ENCODE measurements around the gene MAP3K1. TPM values are rescaled to one million over a fixed set of nuclear protein-coding genes. Genes with fewer than 3 reads are reported as not detected.
"Not testable (repeated sequence)": the region's sequence is repeated elsewhere in the genome, so short reads cannot be mapped to it uniquely, and the experiment has no call there.

MAP3K1 gene
- polyA plus RNA-seq (2013, experiment 1 of 4): 8.8 TPM
- polyA plus RNA-seq (2013, experiment 2 of 4): 8.9 TPM
- 7.6 TPM for polyA plus RNA-seq (2013, experiment 3 of 4)
- polyA plus RNA-seq (2013, experiment 4 of 4): 9.2 TPM

- Histone ChIP-seq H3K36me3 (ENCODE audit: control insufficient read depth, insufficient read depth, low read length) (no peaks in the 10 kb centered on the region), H3K9me3 (ENCODE audit: control insufficient read depth, low read length) (no peaks in the 10 kb centered on the region), H3K27ac (ENCODE audit: insufficient read depth, low read depth, low read length, poor library complexity, severe bottlenecking) (peak within 1 kb of the TSS; percentile 33), H3K4me3 (ENCODE audit: insufficient read depth, low read depth, low read length) (peak within 1 kb of the TSS; percentile 77), H3K27me3 (ENCODE audit: control insufficient read depth, insufficient read depth, low read length, poor library complexity, severe bottlenecking) (peaks cover 37% of the 10 kb centered on the region), H3K4me1 (ENCODE audit: control insufficient read depth, insufficient read depth, low read length) (no peaks in the 10 kb centered on the region)
- WGBS, 2 experiments: 0% methylated on average over 83 to 87 of the region's 87 CpGs
Observed at GRCh38 chr5:56814963-56815657, at the start of gene MAP3K1. MAP3K1 (plus strand) TSS chr5:56815549; CDS start chr5:56815574, 25 bp downstream.

- Histone ChIP-seq H3K9me3 (ENCODE audit: control insufficient read depth, low read length) (no peaks in the 10 kb centered on the region), H3K4me1 (ENCODE audit: control insufficient read depth, insufficient read depth, low read length) (no peaks in the 10 kb centered on the region), H3K4me3 (ENCODE audit: insufficient read depth, low read depth, low read length) (no peak overlapping the region), H3K27me3 (ENCODE audit: control insufficient read depth, insufficient read depth, low read length, poor library complexity, severe bottlenecking) (no peaks in the 10 kb centered on the region), H3K27ac (ENCODE audit: insufficient read depth, low read depth, low read length, poor library complexity, severe bottlenecking) (no peak overlapping the region), H3K36me3 (ENCODE audit: control insufficient read depth, insufficient read depth, low read length) (no peaks in the 10 kb centered on the region)
- WGBS, 2 experiments: 94 to 95% methylated on average over 3 of the region's 3 CpGs
Observed at GRCh38 chr5:56766926-56767325, 48.4 kb upstream of the MAP3K1 start.

DNA sequence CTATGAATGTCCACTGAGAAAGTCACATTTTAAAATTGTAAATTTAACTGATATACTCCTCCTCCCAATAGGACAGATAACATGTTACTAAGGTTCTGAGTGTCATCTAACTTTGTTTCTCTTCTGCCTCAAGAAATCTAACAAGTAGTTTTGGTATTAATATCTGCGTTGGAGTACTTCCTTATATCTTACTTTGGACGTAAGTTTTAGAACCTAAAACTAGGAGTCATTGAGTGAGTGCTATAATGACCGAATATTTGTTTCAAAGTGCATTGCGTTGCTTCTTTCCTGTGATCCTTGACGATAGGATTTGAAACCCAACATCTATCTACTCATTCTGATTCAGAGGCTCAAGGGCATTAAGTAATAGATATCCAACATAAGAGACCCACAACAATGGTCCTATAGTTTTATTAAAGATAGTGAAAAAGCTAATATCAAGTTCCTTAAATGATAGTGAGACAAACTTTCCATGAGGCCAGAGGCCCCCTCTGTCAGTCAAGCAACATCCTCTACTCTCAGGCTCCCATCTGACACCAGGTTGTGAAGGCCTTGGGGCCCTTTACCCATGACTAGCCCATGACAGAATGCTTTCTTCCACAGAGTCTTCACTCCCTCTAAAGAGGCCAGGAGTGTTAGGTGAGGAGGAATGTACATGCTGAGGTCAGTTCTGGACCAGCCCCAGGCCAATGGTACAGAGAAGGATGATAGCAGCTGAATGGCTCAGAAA lies 45.3 kb upstream of the MAP3K1 start:
- Histone ChIP-seq H3K4me1 (ENCODE audit: control insufficient read depth, insufficient read depth, low read length) (no peaks in the 10 kb centered on the region), H3K4me3 (ENCODE audit: insufficient read depth, low read depth, low read length) (no peak overlapping the region), H3K27me3 (ENCODE audit: control insufficient read depth, insufficient read depth, low read length, poor library complexity, severe bottlenecking) (no peaks in the 10 kb centered on the region), H3K36me3 (ENCODE audit: control insufficient read depth, insufficient read depth, low read length) (no peaks in the 10 kb centered on the region), H3K27ac (ENCODE audit: insufficient read depth, low read depth, low read length, poor library complexity, severe bottlenecking) (no peak overlapping the region), H3K9me3 (ENCODE audit: control insufficient read depth, low read length) (no peaks in the 10 kb centered on the region)
- WGBS, 2 experiments: 93 to 95% methylated on average over 5 of the region's 5 CpGs

GRCh38 chr5:56772767-56773166 lies 42.6 kb upstream of the MAP3K1 start:
- no peaks in the 10 kb centered on the region for H3K4me1 ChIP-seq (ENCODE audit: control insufficient read depth, insufficient read depth, low read length)
- 87 to 88% methylated on average over 6 of the region's 6 CpGs for WGBS, 2 experiments
- no peaks in the 10 kb centered on the region for H3K36me3 ChIP-seq (ENCODE audit: control insufficient read depth, insufficient read depth, low read length)
- no peaks in the 10 kb centered on the region for H3K27me3 ChIP-seq (ENCODE audit: control insufficient read depth, insufficient read depth, low read length, poor library complexity, severe bottlenecking)
- no peaks in the 10 kb centered on the region for H3K9me3 ChIP-seq (ENCODE audit: control insufficient read depth, low read length)
- H3K4me3 ChIP-seq (ENCODE audit: insufficient read depth, low read depth, low read length): no peak overlapping the region
- H3K27ac ChIP-seq (ENCODE audit: insufficient read depth, low read depth, low read length, poor library complexity, severe bottlenecking): no peak overlapping the region

DNA sequence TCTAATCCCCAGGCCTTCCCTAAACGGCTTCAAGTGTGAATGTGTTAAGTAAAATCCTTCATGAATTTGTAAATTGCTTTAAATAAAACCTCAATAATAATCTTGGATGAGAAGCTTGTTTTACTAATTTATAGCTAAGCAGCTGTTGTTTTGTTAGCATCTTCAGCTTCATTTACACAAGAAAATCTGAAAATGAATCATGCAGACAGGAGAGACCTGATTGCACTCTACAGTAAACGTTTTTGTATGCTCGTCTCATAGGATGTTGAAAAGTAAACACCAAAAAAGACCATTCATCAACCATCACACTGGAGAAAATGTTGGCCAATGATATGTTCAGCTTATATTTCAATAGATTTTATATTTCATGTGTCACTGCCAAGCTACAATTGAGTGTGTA lies 40.4 kb upstream of the MAP3K1 start:
- Histone ChIP-seq H3K36me3 (ENCODE audit: control insufficient read depth, insufficient read depth, low read length) (no peaks in the 10 kb centered on the region), H3K27ac (ENCODE audit: insufficient read depth, low read depth, low read length, poor library complexity, severe bottlenecking) (no peak overlapping the region), H3K4me3 (ENCODE audit: insufficient read depth, low read depth, low read length) (no peak overlapping the region), H3K27me3 (ENCODE audit: control insufficient read depth, insufficient read depth, low read length, poor library complexity, severe bottlenecking) (no peaks in the 10 kb centered on the region), H3K4me1 (ENCODE audit: control insufficient read depth, insufficient read depth, low read length) (no peaks in the 10 kb centered on the region), H3K9me3 (ENCODE audit: control insufficient read depth, low read length) (no peaks in the 10 kb centered on the region)
- 83 to 88% methylated on average over 2 of the region's 3 CpGs for WGBS, 2 experiments

GRCh38 chr5:56776212-56776846 lies 39.0 kb upstream of the MAP3K1 start:
- H3K9me3 ChIP-seq (ENCODE audit: control insufficient read depth, low read length); H3K4me3 ChIP-seq (ENCODE audit: insufficient read depth, low read depth, low read length); H3K36me3 ChIP-seq (ENCODE audit: control insufficient read depth, insufficient read depth, low read length); H3K4me1 ChIP-seq (ENCODE audit: control insufficient read depth, insufficient read depth, low read length); H3K27ac ChIP-seq (ENCODE audit: insufficient read depth, low read depth, low read length, poor library complexity, severe bottlenecking); H3K27me3 ChIP-seq (ENCODE audit: control insufficient read depth, insufficient read depth, low read length, poor library complexity, severe bottlenecking): not testable (repeated sequence)
- 92 to 94% methylated on average over 2 of the region's 2 CpGs for WGBS, 2 experiments

DNA sequence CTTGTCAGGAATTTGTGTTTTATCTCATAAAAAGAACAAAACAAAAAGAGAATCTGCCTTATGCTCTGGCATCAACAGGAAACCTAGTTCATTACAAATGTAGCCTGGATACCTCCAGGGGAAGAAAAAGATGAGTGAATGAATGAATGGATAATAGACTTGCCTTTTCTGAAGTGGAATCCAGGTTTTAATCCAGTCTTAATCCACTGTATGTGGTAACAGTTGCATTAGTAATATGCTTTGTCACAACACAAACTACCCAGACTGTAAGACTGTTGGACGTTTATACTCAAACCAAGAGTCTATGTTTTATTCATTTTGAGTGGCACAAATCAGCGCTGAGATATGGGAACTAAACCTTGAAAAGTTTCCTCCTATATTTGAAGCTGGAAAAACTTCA lies 32.1 kb upstream of the MAP3K1 start:
- Histone ChIP-seq H3K36me3 (ENCODE audit: control insufficient read depth, insufficient read depth, low read length) (no peaks in the 10 kb centered on the region), H3K4me3 (ENCODE audit: insufficient read depth, low read depth, low read length) (no peak overlapping the region), H3K9me3 (ENCODE audit: control insufficient read depth, low read length) (no peaks in the 10 kb centered on the region), H3K27ac (ENCODE audit: insufficient read depth, low read depth, low read length, poor library complexity, severe bottlenecking) (no peak overlapping the region), H3K27me3 (ENCODE audit: control insufficient read depth, insufficient read depth, low read length, poor library complexity, severe bottlenecking) (no peaks in the 10 kb centered on the region), H3K4me1 (ENCODE audit: control insufficient read depth, insufficient read depth, low read length) (no peaks in the 10 kb centered on the region)
- WGBS, 2 experiments: 90 to 91% methylated on average over 2 of the region's 2 CpGs

GRCh38 chr5:56786346-56786745 lies 29.0 kb upstream of the MAP3K1 start:
- Histone ChIP-seq H3K4me3 (ENCODE audit: insufficient read depth, low read depth, low read length) (no peak overlapping the region), H3K4me1 (ENCODE audit: control insufficient read depth, insufficient read depth, low read length) (no peaks in the 10 kb centered on the region), H3K9me3 (ENCODE audit: control insufficient read depth, low read length) (no peaks in the 10 kb centered on the region), H3K27ac (ENCODE audit: insufficient read depth, low read depth, low read length, poor library complexity, severe bottlenecking) (no peak overlapping the region), H3K27me3 (ENCODE audit: control insufficient read depth, insufficient read depth, low read length, poor library complexity, severe bottlenecking) (no peaks in the 10 kb centered on the region), H3K36me3 (ENCODE audit: control insufficient read depth, insufficient read depth, low read length) (no peaks in the 10 kb centered on the region)
- 88 to 92% methylated on average over 2 of the region's 2 CpGs for WGBS, 2 experiments

- Histone ChIP-seq H3K27me3 (ENCODE audit: control insufficient read depth, insufficient read depth, low read length, poor library complexity, severe bottlenecking) (no peaks in the 10 kb centered on the region), H3K27ac (ENCODE audit: insufficient read depth, low read depth, low read length, poor library complexity, severe bottlenecking) (no peak overlapping the region), H3K4me1 (ENCODE audit: control insufficient read depth, insufficient read depth, low read length) (no peaks in the 10 kb centered on the region), H3K36me3 (ENCODE audit: control insufficient read depth, insufficient read depth, low read length) (no peaks in the 10 kb centered on the region), H3K9me3 (ENCODE audit: control insufficient read depth, low read length) (no peaks in the 10 kb centered on the region), H3K4me3 (ENCODE audit: insufficient read depth, low read depth, low read length) (no peak overlapping the region)
- WGBS, 2 experiments: 100% methylated on average over 1 to 3 of the region's 3 CpGs
Observed at GRCh38 chr5:56791396-56791795, 24.0 kb upstream of the MAP3K1 start.

GRCh38 chr5:56798521-56798920 lies 16.8 kb upstream of the MAP3K1 start:
- no peak overlapping the region for H3K27ac ChIP-seq (ENCODE audit: insufficient read depth, low read depth, low read length, poor library complexity, severe bottlenecking)
- H3K36me3 ChIP-seq (ENCODE audit: control insufficient read depth, insufficient read depth, low read length): no peaks in the 10 kb centered on the region
- no peaks in the 10 kb centered on the region for H3K9me3 ChIP-seq (ENCODE audit: control insufficient read depth, low read length)
- H3K4me3 ChIP-seq (ENCODE audit: insufficient read depth, low read depth, low read length): no peak overlapping the region
- no peaks in the 10 kb centered on the region for H3K4me1 ChIP-seq (ENCODE audit: control insufficient read depth, insufficient read depth, low read length)
- no peaks in the 10 kb centered on the region for H3K27me3 ChIP-seq (ENCODE audit: control insufficient read depth, insufficient read depth, low read length, poor library complexity, severe bottlenecking)

Data from ectodermal cell (in vitro differentiated cells).